ENCODE measurements around the gene ZNF646. TPM values are rescaled to one million over a fixed set of nuclear protein-coding genes. Genes with fewer than 3 reads are reported as not detected.

Gene ZNF646
- total RNA-seq, 2 donors from 2014 or later: 17.0 to 21.7 TPM

GRCh38 chr16:31130336-31130891, 56.2 kb downstream of the ZNF646 start:
- Mint-ChIP-seq H3K4me3 (no peak overlapping the region), H3K36me3 (ENCODE audit: low read depth) (no peaks in the 10 kb centered on the region), H3K4me1 (peaks cover 4% of the 10 kb centered on the region), H3K27ac (no peak overlapping the region), H3K27me3 (no peaks in the 10 kb centered on the region)
- ATAC-seq (no peak), DNase-seq (no peak)
- H3K9me3 ChIP-seq (ENCODE audit: control insufficient read depth, low read length, poor library complexity, severe bottlenecking): no peaks in the 10 kb centered on the region

- ATAC-seq (no peak), DNase-seq (no peak)
- H3K4me1 Mint-ChIP-seq: peaks cover 4% of the 10 kb centered on the region
- no peaks in the 10 kb centered on the region for H3K36me3 Mint-ChIP-seq (ENCODE audit: low read depth)
- H3K27ac Mint-ChIP-seq: no peak overlapping the region
- no peaks in the 10 kb centered on the region for H3K27me3 Mint-ChIP-seq
- H3K9me3 ChIP-seq (ENCODE audit: control insufficient read depth, low read length, poor library complexity, severe bottlenecking): no peaks in the 10 kb centered on the region
- no peak overlapping the region for H3K4me3 Mint-ChIP-seq
Measured at GRCh38 chr16:31130899-31131298, 56.7 kb downstream of the ZNF646 start.

- Mint-ChIP-seq H3K36me3 (ENCODE audit: low read depth) (no peaks in the 10 kb centered on the region), H3K4me3 (no peak overlapping the region), H3K4me1 (peaks cover 4% of the 10 kb centered on the region), H3K27ac (no peak overlapping the region), H3K27me3 (no peaks in the 10 kb centered on the region)
- H3K9me3 ChIP-seq (ENCODE audit: control insufficient read depth, low read length, poor library complexity, severe bottlenecking): no peaks in the 10 kb centered on the region
- no peak for ATAC-seq
- DNase-seq: no peak
Measured at GRCh38 chr16:31131416-31131815, 57.2 kb downstream of the ZNF646 start.

- H3K4me3 Mint-ChIP-seq: no peak overlapping the region
- no peaks in the 10 kb centered on the region for H3K9me3 ChIP-seq (ENCODE audit: control insufficient read depth, low read length, poor library complexity, severe bottlenecking)
- peak overlapping the region; percentile 77 for H3K27ac Mint-ChIP-seq
- DNase-seq (no peak), ATAC-seq (no peak)
- peaks cover 4% of the 10 kb centered on the region for H3K4me1 Mint-ChIP-seq
- no peaks in the 10 kb centered on the region for H3K36me3 Mint-ChIP-seq (ENCODE audit: low read depth)
- H3K27me3 Mint-ChIP-seq: no peaks in the 10 kb centered on the region
Measured at GRCh38 chr16:31131841-31132271, 57.6 kb downstream of the ZNF646 start.

- DNase-seq (no peak), ATAC-seq (no peak)
- Mint-ChIP-seq H3K27me3 (no peaks in the 10 kb centered on the region), H3K4me3 (no peak overlapping the region), H3K4me1 (peaks cover 4% of the 10 kb centered on the region), H3K36me3 (ENCODE audit: low read depth) (no peaks in the 10 kb centered on the region), H3K27ac (peak overlapping the region; percentile 77)
- H3K9me3 ChIP-seq (ENCODE audit: control insufficient read depth, low read length, poor library complexity, severe bottlenecking): no peaks in the 10 kb centered on the region
Measured at GRCh38 chr16:31132303-31132979, 58.2 kb downstream of the ZNF646 start.

GRCh38 chr16:31133046-31133501, 58.9 kb downstream of the ZNF646 start:
- H3K36me3 Mint-ChIP-seq (ENCODE audit: low read depth): no peaks in the 10 kb centered on the region
- ATAC-seq: no peak
- DNase-seq: no peak
- no peaks in the 10 kb centered on the region for H3K27me3 Mint-ChIP-seq
- no peak overlapping the region for H3K4me3 Mint-ChIP-seq
- peaks cover 4% of the 10 kb centered on the region for H3K4me1 Mint-ChIP-seq
- H3K9me3 ChIP-seq (ENCODE audit: control insufficient read depth, low read length, poor library complexity, severe bottlenecking): no peaks in the 10 kb centered on the region
- peak overlapping the region; percentile 77 for H3K27ac Mint-ChIP-seq

Other genes starting within 250 kb of the ZNF646 start
- 10 to 100 TPM; 22.5 to 22.8 TPM for gene BCL7C, start 180.3 kb upstream of the ZNF646 start, total RNA-seq
- under 1 TPM in 1 of 2 donors, not detected in 1; 0.26 TPM for gene CTF1, start 177.8 kb upstream of the ZNF646 start, total RNA-seq
- gene FBXL19, start 150.8 kb upstream of the ZNF646 start, total RNA-seq: 10 to 100 TPM; 12.6 to 13.2 TPM
- gene ORAI3, start 125.4 kb upstream of the ZNF646 start, total RNA-seq: 1 to 10 TPM; 6.4 to 7.5 TPM
- gene SETD1A, start 116.7 kb upstream of the ZNF646 start, total RNA-seq: 10 to 100 TPM; 31.3 to 45.5 TPM
- gene HSD3B7, start 89.2 kb upstream of the ZNF646 start, total RNA-seq: under 1 TPM; 0.21 to 0.60 TPM
- gene STX1B, start 63.8 kb upstream of the ZNF646 start, total RNA-seq: under 1 TPM; 0.27 to 0.47 TPM
- 10 to 100 TPM; 72.0 to 72.1 TPM for gene STX4, start 40.9 kb upstream of the ZNF646 start, total RNA-seq
- gene ZNF668, start 182 bp upstream of the ZNF646 start, total RNA-seq: 10 to 100 TPM in 1 of 2 donors, 1 to 10 TPM in 1; 9.6 to 12.1 TPM
- 1 to 10 TPM; 3.2 to 4.4 TPM for gene PRSS53, start 14.5 kb downstream of the ZNF646 start, total RNA-seq
- gene VKORC1, start 20.4 kb downstream of the ZNF646 start, total RNA-seq: 10 to 100 TPM; 30.6 to 31.7 TPM
- 1 to 10 TPM; 8.5 to 9.9 TPM for gene BCKDK, start 34.0 kb downstream of the ZNF646 start, total RNA-seq
- 10 to 100 TPM; 86.7 to 97.6 TPM for gene KAT8, start 43.2 kb downstream of the ZNF646 start, total RNA-seq
- not detected for gene PRSS8, start 61.3 kb downstream of the ZNF646 start, total RNA-seq
- under 1 TPM; 0.10 to 0.47 TPM for gene PRSS36, start 75.6 kb downstream of the ZNF646 start, total RNA-seq
- gene FUS, start 105.7 kb downstream of the ZNF646 start, total RNA-seq: 100 to 1,000 TPM; 910 to 947 TPM
- gene PYCARD, start 128.3 kb downstream of the ZNF646 start, total RNA-seq: 10 to 100 TPM; 17.9 to 22.1 TPM
- gene TRIM72, start 139.7 kb downstream of the ZNF646 start, total RNA-seq: under 1 TPM; 0.08 to 0.17 TPM
- not detected for gene PYDC1, start 142.7 kb downstream of the ZNF646 start, total RNA-seq
- gene ITGAM, start 185.6 kb downstream of the ZNF646 start, total RNA-seq: 10 to 100 TPM in 1 of 2 donors, 1 to 10 TPM in 1; 7.3 to 12.5 TPM

All from T-helper 17 cell (primary cell).